Kidney (tissue), 14 donors: ENCODE results near the gene TCP11. TPM values are rescaled to one million over a fixed set of nuclear protein-coding genes. Genes with fewer than 3 reads are reported as not detected.

ENCODE experiments used
- DNase-seq, 5 donors: peaks; one replicate each; pipeline ENCODE4 v3.0.0-alpha.2; 2013 to 2020
- FAIRE-seq: peaks from 2 replicates; lab custom pipeline; 2012; peaks lifted over from hg19 to GRCh38; lab: Jason Lieb, UNC
- H3K27ac ChIP-seq, 2 donors: one replicate each; pipeline ENCODE4 v1.7.0; 2013; ENCODE audit warnings: low read depth in 2 of 2, low read length in 2 of 2, inconsistent platforms in 1 of 2
- H3K27me3 ChIP-seq: one replicate; pipeline ENCODE4 v1.7.1; 2013; ENCODE audit warnings: low read length, inconsistent platforms; ENCODE audit not compliant: control insufficient read depth, insufficient read depth
- H3K36me3 ChIP-seq, 3 donors: one replicate each; pipeline versions ENCODE4 v1.7.0 to v1.7.1; 2013; ENCODE audit warnings: low read length in 3 of 3, control low read depth in 1 of 3, inconsistent platforms in 1 of 3; ENCODE audit not compliant: insufficient read depth in 3 of 3, control insufficient read depth in 2 of 3
- H3K4me1 ChIP-seq, 3 donors: one replicate each; pipeline versions ENCODE4 v1.7.0 to v1.7.1; 2013; ENCODE audit warnings: low read length in 3 of 3, inconsistent platforms in 1 of 3, low read depth in 1 of 3; ENCODE audit not compliant: control insufficient read depth in 2 of 3, insufficient read depth in 2 of 3
- H3K4me3 ChIP-seq, 3 donors: one replicate each; pipeline versions ENCODE4 v1.7.0 to v1.8.1; 2013; ENCODE audit warnings: low read length in 3 of 3, control low read depth in 1 of 3, inconsistent platforms in 1 of 3
- H3K9ac ChIP-seq, 3 donors: one replicate each; pipeline versions ENCODE4 v1.7.0 to v1.7.1; 2013; ENCODE audit warnings: low read length in 3 of 3, control low read depth in 1 of 3, inconsistent platforms in 1 of 3
- H3K9me3 ChIP-seq, 3 donors: one replicate each; pipeline versions ENCODE4 v1.7.0 to v1.7.1; 2013; ENCODE audit warnings: low read length in 3 of 3, control low read depth in 1 of 3, inconsistent platforms in 1 of 3; ENCODE audit not compliant: control insufficient read depth in 2 of 3, insufficient read depth in 1 of 3
- intact Hi-C: fragments of 100-400 bp; cut with DNase I; formaldehyde crosslinking; loops from one replicate; pipeline ENCODE4 v1.11.1; 2022
- polyA plus RNA-seq: library from polyadenylated mRNA; stranded (reverse); fragments of 350-450 nt; fragmentation: Illumina TruSeq; extraction: RNeasy Lipid Tissue Mini Kit (QIAGEN cat#74804); gene quantifications from one replicate; pipeline ENCODE4 v1.2.3, GENCODE V29; 2014; ENCODE audit warnings: low read depth, low replicate concordance; ENCODE audit not compliant: insufficient read depth
- total RNA-seq: library from RNA; stranded (reverse); fragmentation: NEBNext Ultra II Directional; extraction: Animal tissue kit (Norgen Biotek cat#: 25700); gene quantifications from one replicate; pipeline ENCODE4 v1.2.1, GENCODE V29; 2021
- TF ChIP-seq, protein P1 (sequence below): IDR thresholded peaks from 3 replicates; pipeline ENCODE4 v1.5.1; 2012; ENCODE audit warnings: mild to moderate bottlenecking, moderate library complexity, borderline replicate concordance; ENCODE audit not compliant: insufficient read depth; ENCODE audit errors: extremely low read depth
- donor health status: control.
- donor health status: control.
- donor health status: control.
- donor health status: control.
- donor health status: control.
- donor health status: DM: yes; HTN: yes; CAD: no.
- donor health status: Normal renal cell carcinoma (clear cell type).

Gene TCP11
- total and polyA plus RNA-seq, 2 donors from 2014 or later: 0.41 to 0.50 TPM

GRCh38 chr6:35166520-35166919 is 25.4 kb upstream of the TCP11 start:
- Histone ChIP-seq H3K9me3 (no peaks in the 10 kb centered on the region), H3K4me3 (no peak overlapping the region), H3K27ac (no peak overlapping the region), H3K4me1 (peaks cover 9 to 15% (median 10%) of the 10 kb centered on the region in 3 donors), H3K9ac (no peak overlapping the region), H3K36me3 (no peaks in the 10 kb centered on the region), H3K27me3 (no peaks in the 10 kb centered on the region)
- DNase-seq (peak in 1 of 5 donors; percentile 7), FAIRE-seq (no peak)
- TF ChIP-seq, protein P1, sequence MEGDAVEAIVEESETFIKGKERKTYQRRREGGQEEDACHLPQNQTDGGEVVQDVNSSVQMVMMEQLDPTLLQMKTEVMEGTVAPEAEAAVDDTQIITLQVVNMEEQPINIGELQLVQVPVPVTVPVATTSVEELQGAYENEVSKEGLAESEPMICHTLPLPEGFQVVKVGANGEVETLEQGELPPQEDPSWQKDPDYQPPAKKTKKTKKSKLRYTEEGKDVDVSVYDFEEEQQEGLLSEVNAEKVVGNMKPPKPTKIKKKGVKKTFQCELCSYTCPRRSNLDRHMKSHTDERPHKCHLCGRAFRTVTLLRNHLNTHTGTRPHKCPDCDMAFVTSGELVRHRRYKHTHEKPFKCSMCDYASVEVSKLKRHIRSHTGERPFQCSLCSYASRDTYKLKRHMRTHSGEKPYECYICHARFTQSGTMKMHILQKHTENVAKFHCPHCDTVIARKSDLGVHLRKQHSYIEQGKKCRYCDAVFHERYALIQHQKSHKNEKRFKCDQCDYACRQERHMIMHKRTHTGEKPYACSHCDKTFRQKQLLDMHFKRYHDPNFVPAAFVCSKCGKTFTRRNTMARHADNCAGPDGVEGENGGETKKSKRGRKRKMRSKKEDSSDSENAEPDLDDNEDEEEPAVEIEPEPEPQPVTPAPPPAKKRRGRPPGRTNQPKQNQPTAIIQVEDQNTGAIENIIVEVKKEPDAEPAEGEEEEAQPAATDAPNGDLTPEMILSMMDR: no peak
- intact Hi-C loops: no loop called here

DNA sequence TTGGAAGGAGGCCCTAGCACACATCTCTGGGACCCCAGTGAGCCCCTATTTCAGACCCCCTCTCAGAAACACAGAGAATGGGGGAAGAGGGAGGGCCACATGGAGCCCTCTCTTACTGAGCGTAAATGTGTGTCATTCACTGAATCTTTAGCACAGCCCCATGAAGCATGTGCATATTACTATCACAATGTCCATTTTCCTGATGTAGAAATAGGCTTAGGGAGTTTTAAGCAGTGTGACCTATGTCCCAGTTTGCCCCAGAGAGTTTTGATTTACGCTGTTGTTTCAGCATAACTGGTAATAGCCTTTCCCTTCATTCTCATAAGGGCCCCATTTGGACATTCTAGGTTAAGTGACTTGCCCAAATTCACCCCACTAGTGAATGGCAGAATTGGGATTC is 25.0 kb upstream of the TCP11 start:
- FAIRE-seq (no peak), DNase-seq (peak in 1 of 5 donors; percentile 7)
- Histone ChIP-seq H3K27me3 (no peaks in the 10 kb centered on the region), H3K4me1 (peaks cover 9 to 19% (median 10%) of the 10 kb centered on the region in 3 donors), H3K9ac (no peak overlapping the region), H3K27ac (peak overlapping the region in 1 of 2 donors; percentile 25), H3K36me3 (no peaks in the 10 kb centered on the region), H3K9me3 (no peaks in the 10 kb centered on the region), H3K4me3 (no peak overlapping the region)
- intact Hi-C loops: no loop called here
- TF ChIP-seq, protein P1: no peak

GRCh38 chr6:35165630-35166071 is 24.5 kb upstream of the TCP11 start:
- no peak overlapping the region for H3K4me3 ChIP-seq
- FAIRE-seq (no peak), DNase-seq (no peak)
- peak overlapping the region in 1 of 2 donors; percentile 25 for H3K27ac ChIP-seq
- H3K27me3 ChIP-seq: no peaks in the 10 kb centered on the region
- no peaks in the 10 kb centered on the region for H3K36me3 ChIP-seq
- peaks cover 9 to 23% (median 10%) of the 10 kb centered on the region in 3 donors for H3K4me1 ChIP-seq
- intact Hi-C loops: no loop called here
- TF ChIP-seq, protein P1: no peak
- no peak overlapping the region for H3K9ac ChIP-seq
- no peaks in the 10 kb centered on the region for H3K9me3 ChIP-seq

DNA sequence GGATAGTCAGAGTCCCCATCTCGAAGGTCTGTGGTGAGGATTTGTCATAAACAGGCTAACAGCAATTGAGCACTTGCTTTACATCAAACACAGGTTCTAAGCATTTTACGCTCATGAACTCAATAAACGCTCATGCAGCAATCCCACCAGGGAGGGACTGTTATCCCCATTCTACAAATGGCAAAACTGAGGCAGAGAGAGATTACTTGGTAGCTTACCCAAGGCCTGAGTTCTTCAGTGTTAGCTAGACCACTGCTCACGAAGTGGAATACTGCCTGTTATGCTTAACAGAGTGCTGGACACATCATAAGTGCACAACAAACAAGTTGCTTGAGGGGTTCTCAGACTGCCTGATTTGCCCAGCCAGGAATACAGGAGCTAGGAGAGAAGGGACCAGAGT is 23.7 kb upstream of the TCP11 start:
- intact Hi-C loops: no loop called here
- TF ChIP-seq, protein P1: no peak
- H3K4me1 ChIP-seq: peaks cover 9 to 29% (median 10%) of the 10 kb centered on the region in 3 donors
- no peak overlapping the region for H3K27ac ChIP-seq
- no peak overlapping the region for H3K4me3 ChIP-seq
- no peaks in the 10 kb centered on the region for H3K27me3 ChIP-seq
- H3K9ac ChIP-seq: no peak overlapping the region
- no peaks in the 10 kb centered on the region for H3K36me3 ChIP-seq
- no peak for FAIRE-seq
- no peaks in the 10 kb centered on the region for H3K9me3 ChIP-seq
- peak in 1 of 5 donors; percentile 3 for DNase-seq
